ENCODE results near the gene COL18A1.

COL18A1 gene

GRCh38 chr21:45380566-45380965 is 24.4 kb upstream of the COL18A1 start:
- no peak for ATAC-seq
- TF ChIP-seq GLIS3 (CRISPR knock-in tag; IDR thresholded peaks at IDR 0.05) (no peak), ZNF565 (CRISPR knock-in tag; conservative IDR thresholded peaks at IDR 0.05; ENCODE audit: low read depth) (no peak), ZC3H10 (CRISPR knock-in tag; IDR thresholded peaks at IDR 0.05) (no peak), PPARA (CRISPR knock-in tag; IDR thresholded peaks at IDR 0.05; ENCODE audit: borderline replicate concordance) (no peak)
- TF ChIP-seq, protein P1, sequence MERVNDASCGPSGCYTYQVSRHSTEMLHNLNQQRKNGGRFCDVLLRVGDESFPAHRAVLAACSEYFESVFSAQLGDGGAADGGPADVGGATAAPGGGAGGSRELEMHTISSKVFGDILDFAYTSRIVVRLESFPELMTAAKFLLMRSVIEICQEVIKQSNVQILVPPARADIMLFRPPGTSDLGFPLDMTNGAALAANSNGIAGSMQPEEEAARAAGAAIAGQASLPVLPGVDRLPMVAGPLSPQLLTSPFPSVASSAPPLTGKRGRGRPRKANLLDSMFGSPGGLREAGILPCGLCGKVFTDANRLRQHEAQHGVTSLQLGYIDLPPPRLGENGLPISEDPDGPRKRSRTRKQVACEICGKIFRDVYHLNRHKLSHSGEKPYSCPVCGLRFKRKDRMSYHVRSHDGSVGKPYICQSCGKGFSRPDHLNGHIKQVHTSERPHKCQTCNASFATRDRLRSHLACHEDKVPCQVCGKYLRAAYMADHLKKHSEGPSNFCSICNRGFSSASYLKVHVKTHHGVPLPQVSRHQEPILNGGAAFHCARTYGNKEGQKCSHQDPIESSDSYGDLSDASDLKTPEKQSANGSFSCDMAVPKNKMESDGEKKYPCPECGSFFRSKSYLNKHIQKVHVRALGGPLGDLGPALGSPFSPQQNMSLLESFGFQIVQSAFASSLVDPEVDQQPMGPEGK (CRISPR knock-in tag; IDR thresholded peaks at IDR 0.05; ENCODE audit: borderline replicate concordance) = no peak

- TF ChIP-seq RARB (CRISPR knock-in tag; IDR thresholded peaks at IDR 0.05) = no peak
- no peak for TF ChIP-seq BACH2 (CRISPR knock-in tag; IDR thresholded peaks at IDR 0.05; ENCODE audit: borderline replicate concordance)
- TF ChIP-seq SNAI2 (CRISPR knock-in tag; IDR thresholded peaks at IDR 0.05) = no peak
- no peak for TF ChIP-seq CSDC2 (CRISPR knock-in tag; IDR thresholded peaks at IDR 0.05)
- TF ChIP-seq ISL1 (CRISPR knock-in tag; IDR thresholded peaks at IDR 0.05) = no peak
- TF ChIP-seq, protein P1 (CRISPR knock-in tag; IDR thresholded peaks at IDR 0.05; ENCODE audit: borderline replicate concordance) = no peak
- TF ChIP-seq ZFP3 (CRISPR knock-in tag; IDR thresholded peaks at IDR 0.05) = no peak
- TF ChIP-seq ESRRG (CRISPR knock-in tag; IDR thresholded peaks at IDR 0.05) = no peak
- TF ChIP-seq ZNF8 (CRISPR knock-in tag; IDR thresholded peaks at IDR 0.05) = no peak
- TF ChIP-seq TCF4 (CRISPR knock-in tag; IDR thresholded peaks at IDR 0.05; ENCODE audit: borderline replicate concordance) = no peak
- TF ChIP-seq ZNF70 (CRISPR knock-in tag; IDR thresholded peaks at IDR 0.05) = no peak
- TF ChIP-seq ARNTL (CRISPR knock-in tag; IDR thresholded peaks at IDR 0.05; ENCODE audit: borderline replicate concordance, low read depth) = no peak
- TF ChIP-seq PPARA (CRISPR knock-in tag; IDR thresholded peaks at IDR 0.05; ENCODE audit: borderline replicate concordance) = no peak
- TF ChIP-seq TOX (CRISPR knock-in tag; IDR thresholded peaks at IDR 0.05; ENCODE audit: borderline replicate concordance) = no peak
- TF ChIP-seq POU6F1 (CRISPR knock-in tag; IDR thresholded peaks at IDR 0.05; ENCODE audit: borderline replicate concordance, low read depth) = no peak
- TF ChIP-seq OSR1 (CRISPR knock-in tag; IDR thresholded peaks at IDR 0.05) = no peak
- no peak for ATAC-seq
Measured at GRCh38 chr21:45381036-45381787, 23.8 kb upstream of the COL18A1 start.

DNA sequence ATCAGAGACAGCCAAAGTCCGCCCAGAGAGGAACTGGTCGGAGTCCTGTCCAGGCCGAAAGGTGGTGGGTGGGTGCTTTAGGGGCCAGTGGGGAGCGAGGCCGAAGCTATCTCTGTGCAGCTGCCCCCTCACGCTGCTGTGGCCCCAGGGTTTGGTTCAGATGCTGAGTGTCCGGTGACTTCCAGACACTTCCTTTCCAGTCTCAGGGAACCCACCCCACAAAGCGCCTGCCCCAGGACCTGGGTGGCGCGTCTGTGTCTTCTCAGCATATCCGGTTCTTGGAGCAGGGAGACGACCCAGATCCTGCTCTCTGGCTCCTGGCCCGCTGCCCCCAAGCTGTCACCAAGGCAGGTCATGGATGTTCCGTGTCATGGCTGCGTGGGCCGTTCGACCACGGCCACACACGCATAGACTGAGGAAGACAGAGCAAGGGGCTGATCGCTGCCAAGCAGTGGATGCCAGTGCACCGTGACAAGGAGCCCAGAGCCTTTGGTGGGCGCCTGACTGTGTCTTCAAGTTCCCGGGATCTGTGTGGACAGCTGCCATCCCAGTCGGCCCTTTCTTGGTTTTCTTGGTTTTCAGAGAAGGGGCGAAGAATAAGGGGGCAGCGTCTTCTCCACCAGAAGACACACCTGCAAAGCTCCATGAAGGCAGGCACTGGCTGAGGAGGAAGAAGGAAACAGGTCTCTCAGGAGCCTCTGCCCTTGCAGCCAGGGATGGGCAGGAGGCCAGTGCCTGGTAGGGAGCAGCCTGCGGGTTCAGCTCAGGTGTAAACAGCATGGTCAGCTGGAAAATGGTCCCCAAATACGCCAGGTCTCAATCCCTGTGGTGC is 22.9 kb upstream of the COL18A1 start:
- ATAC-seq = no peak
- no peak for TF ChIP-seq CSRNP3 (CRISPR knock-in tag; IDR thresholded peaks at IDR 0.05)
- no peak for TF ChIP-seq RARB (CRISPR knock-in tag; IDR thresholded peaks at IDR 0.05)
- TF ChIP-seq ZNF70 (CRISPR knock-in tag; IDR thresholded peaks at IDR 0.05) = no peak
- no peak for TF ChIP-seq ISL1 (CRISPR knock-in tag; IDR thresholded peaks at IDR 0.05)
- no peak for TF ChIP-seq ZC3H10 (CRISPR knock-in tag; IDR thresholded peaks at IDR 0.05)
- no peak for TF ChIP-seq CREB5 (CRISPR knock-in tag; IDR thresholded peaks at IDR 0.05; ENCODE audit: low read depth)
- TF ChIP-seq TCF4 (CRISPR knock-in tag; IDR thresholded peaks at IDR 0.05; ENCODE audit: borderline replicate concordance) = no peak
- TF ChIP-seq, protein P1 (CRISPR knock-in tag; IDR thresholded peaks at IDR 0.05; ENCODE audit: borderline replicate concordance) = no peak
- no peak for TF ChIP-seq TOX (CRISPR knock-in tag; IDR thresholded peaks at IDR 0.05; ENCODE audit: borderline replicate concordance)
- no peak for TF ChIP-seq SNAI2 (CRISPR knock-in tag; IDR thresholded peaks at IDR 0.05)
- TF ChIP-seq TSHZ2 (CRISPR knock-in tag; IDR thresholded peaks at IDR 0.05) = no peak
- TF ChIP-seq BACH2 (CRISPR knock-in tag; IDR thresholded peaks at IDR 0.05; ENCODE audit: borderline replicate concordance) = no peak
- TF ChIP-seq PPARA (CRISPR knock-in tag; IDR thresholded peaks at IDR 0.05; ENCODE audit: borderline replicate concordance) = no peak
- no peak for TF ChIP-seq ESRRG (CRISPR knock-in tag; IDR thresholded peaks at IDR 0.05)
